ENCODE results near the gene WNT3A. TPM values are rescaled to one million over a fixed set of nuclear protein-coding genes. Genes with fewer than 3 reads are reported as not detected.

The WNT3A gene
- total RNA-seq, 2 donors from 2014 or later, result not detected

DNA sequence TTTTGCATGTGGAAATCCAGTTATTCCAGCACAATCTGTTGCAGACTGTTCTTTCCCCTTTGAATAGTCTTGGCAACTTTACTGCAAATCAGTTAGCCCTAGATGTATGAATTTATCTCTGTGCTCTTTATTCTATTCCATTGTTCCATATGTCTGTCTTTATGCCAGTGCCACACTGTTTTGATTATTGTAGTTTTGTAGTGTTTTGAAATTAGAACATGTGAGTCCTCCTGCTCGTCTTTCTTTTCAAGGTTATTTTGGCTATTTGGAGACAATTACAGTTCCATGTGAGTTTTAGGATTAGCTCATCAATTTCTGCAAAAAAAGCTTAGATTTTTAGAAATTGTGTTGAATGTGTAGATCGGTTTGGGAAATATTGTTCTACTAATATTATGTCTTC is 26.6 kb downstream of the WNT3A start:
- Histone ChIP-seq H3K4me1 (peaks cover 0 to 7% of the 10 kb centered on the region in 2 donors), H3K9me3 (peaks cover 0 to 14% of the 10 kb centered on the region in 2 donors), H3K4me3 (no peak overlapping the region), H3K27me3 (no peaks in the 10 kb centered on the region), H3K36me3 (no peaks in the 10 kb centered on the region), H3K27ac (no peak overlapping the region)
- TF ChIP-seq CTCF (IDR thresholded peaks at IDR 0.05), result no peak
- DNase-seq (ENCODE audit: low spot score), result no peak

- peaks cover 0 to 14% of the 10 kb centered on the region in 2 donors for H3K9me3 ChIP-seq
- DNase-seq (ENCODE audit: low spot score), result no peak
- no peaks in the 10 kb centered on the region for H3K36me3 ChIP-seq
- TF ChIP-seq CTCF (IDR thresholded peaks at IDR 0.05), result no peak
- H3K27me3 ChIP-seq, result no peaks in the 10 kb centered on the region
- H3K27ac ChIP-seq, result no peak overlapping the region
- H3K4me1 ChIP-seq, result peaks cover 0 to 7% of the 10 kb centered on the region in 2 donors
- no peak overlapping the region for H3K4me3 ChIP-seq
Measured at GRCh38 chr1:228034954-228035837, 28.4 kb downstream of the WNT3A start.

- Histone ChIP-seq H3K36me3 (no peaks in the 10 kb centered on the region), H3K27me3 (no peaks in the 10 kb centered on the region), H3K9me3 (peaks cover 0 to 14% of the 10 kb centered on the region in 2 donors), H3K4me3 (no peak overlapping the region), H3K4me1 (peaks cover 0 to 7% of the 10 kb centered on the region in 2 donors), H3K27ac (no peak overlapping the region)
- no peak for TF ChIP-seq CTCF (IDR thresholded peaks at IDR 0.05)
- DNase-seq (ENCODE audit: low spot score), result no peak
Measured at GRCh38 chr1:228035844-228036243, 29.0 kb downstream of the WNT3A start.

DNA sequence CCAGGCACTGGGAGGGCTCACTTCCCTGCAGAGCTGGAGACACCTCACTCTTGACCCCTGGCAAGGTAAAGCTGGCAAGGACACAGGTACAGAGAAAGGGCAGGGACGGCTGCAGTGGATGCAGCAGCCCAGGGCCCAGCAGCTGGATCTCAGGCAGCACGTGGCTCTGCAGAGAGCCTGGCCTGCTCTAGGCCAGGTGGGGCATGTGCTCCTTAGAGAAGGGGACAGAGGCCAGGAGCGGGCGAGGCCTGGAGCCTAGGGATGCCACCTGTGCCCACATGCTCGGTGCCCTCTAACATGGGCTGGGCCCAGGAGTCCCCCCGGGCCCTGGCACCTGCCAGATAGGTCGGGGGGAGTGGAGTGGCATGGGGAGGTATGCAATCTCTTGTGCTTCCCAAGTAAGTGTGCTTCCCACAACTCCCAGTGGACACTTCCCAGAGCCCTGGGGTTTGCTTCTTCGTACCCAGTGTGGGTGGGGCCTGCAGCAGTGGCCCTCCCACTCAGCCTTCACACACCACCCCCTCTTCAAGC is 30.0 kb downstream of the WNT3A start:
- DNase-seq (ENCODE audit: low spot score), result no peak
- H3K36me3 ChIP-seq, result no peaks in the 10 kb centered on the region
- H3K4me1 ChIP-seq, result peaks cover 0 to 7% of the 10 kb centered on the region in 2 donors
- TF ChIP-seq CTCF (IDR thresholded peaks at IDR 0.05), result no peak
- no peaks in the 10 kb centered on the region for H3K27me3 ChIP-seq
- peaks cover 0 to 14% of the 10 kb centered on the region in 2 donors for H3K9me3 ChIP-seq
- H3K27ac ChIP-seq, result no peak overlapping the region
- H3K4me3 ChIP-seq, result no peak overlapping the region

DNA sequence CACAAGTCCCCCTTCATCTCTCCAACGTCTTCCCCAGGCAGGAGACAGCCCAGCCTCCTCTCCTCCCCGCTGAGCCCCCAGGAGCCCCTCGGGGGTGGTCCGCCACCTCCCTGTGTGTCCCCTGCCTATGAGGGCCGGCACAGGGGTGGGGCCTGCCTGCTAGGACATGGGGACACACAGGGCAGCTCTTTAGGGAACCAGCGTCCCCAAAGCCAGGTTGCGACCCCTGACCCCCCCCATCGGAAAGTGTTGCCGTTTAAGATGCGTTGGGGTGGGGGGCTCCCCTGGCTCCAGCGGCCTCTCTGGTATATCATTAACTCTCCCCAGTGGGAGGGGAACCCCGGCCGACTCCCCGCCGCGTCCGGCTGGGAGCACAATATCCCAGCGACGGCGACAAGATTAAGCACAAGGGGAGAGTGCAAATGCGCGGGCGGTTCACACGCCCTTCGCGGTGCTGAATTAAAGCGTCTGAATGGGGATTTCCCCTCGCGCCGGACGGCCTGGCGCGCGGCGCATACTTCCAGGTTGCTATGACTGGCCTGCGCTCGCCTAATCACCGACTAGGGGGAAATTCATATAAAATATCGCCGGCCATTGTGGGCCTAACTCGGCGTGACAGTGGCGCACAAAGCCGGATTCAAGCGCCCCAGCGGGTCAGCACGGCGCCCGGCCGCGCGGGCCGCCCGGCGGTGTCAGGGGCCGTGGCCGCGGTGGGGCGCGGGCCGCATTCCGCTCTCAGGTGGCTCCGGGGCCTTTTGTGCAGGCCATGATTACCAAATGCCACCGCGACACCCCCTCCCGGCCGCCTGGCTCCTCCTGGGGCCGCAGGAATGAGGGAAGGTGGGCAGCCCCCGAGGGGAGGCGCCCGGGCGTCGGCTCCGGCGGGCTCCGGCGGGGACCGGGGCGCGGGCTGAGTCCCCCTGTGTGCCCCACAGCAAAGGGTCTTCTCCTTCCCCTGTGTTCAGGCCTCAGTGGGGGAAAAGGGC is 30.9 kb downstream of the WNT3A start:
- DNase-seq (ENCODE audit: low spot score), result no peak
- H3K27me3 ChIP-seq, result no peaks in the 10 kb centered on the region
- TF ChIP-seq CTCF (IDR thresholded peaks at IDR 0.05), result no peak
- peaks cover 0 to 12% of the 10 kb centered on the region in 2 donors for H3K9me3 ChIP-seq
- H3K27ac ChIP-seq, result no peak overlapping the region
- no peaks in the 10 kb centered on the region for H3K36me3 ChIP-seq
- peak overlapping the region in 1 of 2 donors; percentile 24 for H3K4me3 ChIP-seq
- H3K4me1 ChIP-seq, result peaks cover 0 to 7% of the 10 kb centered on the region in 2 donors

Data from right atrium auricular region (tissue), 2 donors.